Natural killer cell (primary cell): Measurements from ENCODE around the gene PLA2G4A. TPM values are rescaled to one million over a fixed set of nuclear protein-coding genes. Genes with fewer than 3 reads are reported as not detected.

Experiments used
- ATAC-seq, 3 donors: fragments of 150-1000 bp in 2 of 3; fragments of 200-7000 bp in 1 of 3; cut with Tn5 transposase; 1 replicate in 1 of 3; 2 replicates in 2 of 3; pipeline ENCODE4 v1.10.0; 2021; ENCODE audit warnings: mild to moderate bottlenecking in 2 of 3, moderate library complexity in 2 of 3
- DNase-seq, 2 donors: peaks; one replicate each; pipeline versions ENCODE4 v3.0.0 to v3.0.0-alpha.2; 2013 to 2021; ENCODE audit warnings: mixed read lengths in 1 of 2
- H3K27ac ChIP-seq: one replicate; pipeline ENCODE4 v1.5.1; 2013; ENCODE audit warnings: mild to moderate bottlenecking, low read length
- H3K27me3 ChIP-seq: one replicate; pipeline ENCODE4 v1.6.1; 2013; ENCODE audit warnings: low read length; ENCODE audit not compliant: control insufficient read depth, insufficient read depth
- H3K36me3 ChIP-seq: one replicate; pipeline ENCODE4 v1.6.1; 2013; ENCODE audit warnings: low read length; ENCODE audit not compliant: control insufficient read depth, insufficient read depth
- H3K4me1 ChIP-seq: one replicate; pipeline ENCODE4 v1.6.1; 2013; ENCODE audit warnings: low read length; ENCODE audit not compliant: control insufficient read depth, insufficient read depth
- H3K4me3 ChIP-seq: one replicate; pipeline ENCODE4 v1.5.1; 2013; ENCODE audit warnings: low read length
- H3K9me3 ChIP-seq: one replicate; pipeline ENCODE4 v1.6.1; 2013; ENCODE audit warnings: low read length; ENCODE audit not compliant: control insufficient read depth, insufficient read depth
- H3K27ac Mint-ChIP-seq, 2 donors: one replicate each; pipeline ENCODE4 v1.8.0; 2022; ENCODE audit warnings: mild to moderate bottlenecking in 2 of 2, mixed read lengths in 2 of 2, moderate library complexity in 1 of 2
- H3K27me3 Mint-ChIP-seq, 2 donors: one replicate each; pipeline ENCODE4 v1.8.0; 2022; ENCODE audit warnings: low read depth in 2 of 2, mixed read lengths in 2 of 2
- H3K36me3 Mint-ChIP-seq: one replicate; pipeline ENCODE4 v1.8.0; 2022; ENCODE audit warnings: mixed read lengths
- H3K4me1 Mint-ChIP-seq, 2 donors: one replicate each; pipeline ENCODE4 v1.8.0; 2022; ENCODE audit warnings: mixed read lengths in 2 of 2
- H3K4me3 Mint-ChIP-seq: one replicate; pipeline ENCODE4 v1.8.0; 2022; ENCODE audit warnings: mild to moderate bottlenecking, moderate library complexity, mixed read lengths
- H3K9me3 Mint-ChIP-seq, 2 donors: one replicate each; pipeline ENCODE4 v1.8.0; 2022; ENCODE audit warnings: mixed read lengths in 2 of 2
- CTCF ChIP-seq: fragments of 200-600 bp; IDR thresholded peaks from one replicate; pipeline ENCODE4 v1.8.0; 2022; ENCODE audit warnings: antibody characterized with exemption
- WGBS: methylation state at CpG from one replicate; pipeline ENCODE4 v1.1.7; 2013; ENCODE audit warnings: missing lambda C conversion rate; ENCODE audit not compliant: insufficient coverage; 5-methylcytosine and 5-hydroxymethylcytosine counted together
- intact Hi-C: fragments of 100-400 bp; cut with micrococcal nuclease; formaldehyde crosslinking; loops from one replicate; pipeline ENCODE4 v1.14.2; 2022
- total RNA-seq, 4 donors: library from RNA; stranded (reverse); fragments of 120-200 nt in 1 of 4; gene quantifications; one replicate each; pipeline versions ENCODE4 v1.2.3 to v1.2.4, GENCODE V29; 2013 to 2022

PLA2G4A gene
- total RNA-seq, 3 donors from 2014 or later (not counting 1 experiment from before 2014, with no cell fraction given), result 0.33 to 1.3 (median 0.45) TPM

GRCh38 chr1:186985889-186986491 is 157.2 kb downstream of the PLA2G4A start:
- DNase-seq, result peak in 1 of 2 donors; percentile 59
- H3K9me3 Mint-ChIP-seq, result no peaks in the 10 kb centered on the region

DNA sequence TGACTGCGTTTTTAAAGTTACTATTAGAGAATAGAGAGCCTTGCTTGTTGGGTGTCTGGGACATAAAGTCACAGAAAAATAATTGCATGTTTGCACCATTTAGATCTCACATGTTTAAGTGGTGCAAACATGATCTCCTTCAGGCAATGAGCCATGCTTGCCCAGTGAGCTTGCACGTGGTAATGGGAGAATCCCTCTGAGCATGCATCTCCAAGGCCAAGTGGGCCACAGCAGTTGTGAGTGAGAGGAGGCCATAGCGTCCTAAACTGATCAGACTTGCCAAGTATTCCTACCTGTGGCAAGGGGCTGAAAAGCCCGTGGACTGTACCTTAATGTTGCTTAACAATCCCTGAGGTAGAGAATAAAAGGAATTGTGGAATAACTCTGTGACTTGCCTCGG is 158.3 kb downstream of the PLA2G4A start:
- no peaks in the 10 kb centered on the region for H3K27me3 Mint-ChIP-seq
- H3K27ac Mint-ChIP-seq, result no peak overlapping the region
- H3K36me3 Mint-ChIP-seq, result no peaks in the 10 kb centered on the region
- DNase-seq, result no peak
- H3K4me3 ChIP-seq, result no peak overlapping the region
- intact Hi-C loops, result loop anchor here (2.0 to 10.0 kb wide), 2 partner anchors 380 to 682 kb away; no protein-coding TSS in a partner anchor
- H3K4me1 ChIP-seq, result no peaks in the 10 kb centered on the region
- H3K36me3 ChIP-seq, result no peaks in the 10 kb centered on the region
- TF ChIP-seq CTCF, result no peak
- H3K27ac ChIP-seq, result no peak overlapping the region
- no peaks in the 10 kb centered on the region for H3K9me3 Mint-ChIP-seq
- ATAC-seq, result no peak
- no peak overlapping the region for H3K4me3 Mint-ChIP-seq
- no peaks in the 10 kb centered on the region for H3K9me3 ChIP-seq
- H3K27me3 ChIP-seq, result no peaks in the 10 kb centered on the region
- H3K4me1 Mint-ChIP-seq, result peaks cover 12 to 14% of the 10 kb centered on the region in 2 donors
- WGBS, result 78% methylated on average over 5 of the region's 5 CpGs

More at GRCh38 chr1:186985889-186986491, 157.2 kb downstream of the PLA2G4A start:
- peaks cover 12 to 14% of the 10 kb centered on the region in 2 donors for H3K4me1 Mint-ChIP-seq
- ATAC-seq, result peak; percentile 49 to 60 (median 57)
- Histone ChIP-seq H3K4me3 (no peak overlapping the region), H3K27me3 (no peaks in the 10 kb centered on the region), H3K36me3 (no peaks in the 10 kb centered on the region), H3K4me1 (no peaks in the 10 kb centered on the region), H3K27ac (no peak overlapping the region), H3K9me3 (no peaks in the 10 kb centered on the region)
- no peaks in the 10 kb centered on the region for H3K27me3 Mint-ChIP-seq
- peak; percentile 58 for TF ChIP-seq CTCF
- intact Hi-C loops, result loop anchor here (1.0 to 10.0 kb wide), 4 partner anchors 379 to 681 kb away; no protein-coding TSS in a partner anchor
- no peak overlapping the region for H3K4me3 Mint-ChIP-seq
- no peak overlapping the region for H3K27ac Mint-ChIP-seq
- WGBS, result 30% methylated on average over 2 of the region's 2 CpGs
- H3K36me3 Mint-ChIP-seq, result no peaks in the 10 kb centered on the region

DNA sequence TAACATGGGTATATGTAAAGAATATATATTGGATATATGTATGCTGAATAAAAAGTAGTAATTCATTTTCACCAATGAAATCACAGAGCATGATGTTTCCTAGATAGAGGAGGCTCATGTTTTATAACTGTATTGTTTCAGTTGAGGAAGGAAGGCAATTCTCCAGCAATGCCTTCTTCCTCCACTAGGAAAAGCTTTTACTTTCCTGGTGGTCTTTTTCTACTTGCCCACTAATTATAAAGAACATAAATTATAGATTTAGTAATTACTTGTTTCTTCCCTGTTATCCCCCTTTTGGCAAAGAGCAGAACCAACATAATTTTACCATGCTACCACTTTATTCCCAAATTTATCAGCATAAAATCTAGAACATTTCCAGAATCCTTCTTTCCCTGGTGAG is 159.0 kb downstream of the PLA2G4A start:
- Mint-ChIP-seq H3K27me3 (no peaks in the 10 kb centered on the region), H3K36me3 (no peaks in the 10 kb centered on the region), H3K27ac (no peak overlapping the region), H3K4me1 (peaks cover 8 to 12% of the 10 kb centered on the region in 2 donors), H3K4me3 (no peak overlapping the region), H3K9me3 (no peaks in the 10 kb centered on the region)
- ATAC-seq (no peak), DNase-seq (no peak)
- no peaks in the 10 kb centered on the region for H3K9me3 ChIP-seq
- intact Hi-C loops, result loop anchor here (2.0 to 10.0 kb wide), 2 partner anchors 381 to 683 kb away; no protein-coding TSS in a partner anchor
- no peaks in the 10 kb centered on the region for H3K36me3 ChIP-seq
- no peaks in the 10 kb centered on the region for H3K4me1 ChIP-seq
- no peaks in the 10 kb centered on the region for H3K27me3 ChIP-seq
- H3K4me3 ChIP-seq, result no peak overlapping the region
- no peak for TF ChIP-seq CTCF
- no peak overlapping the region for H3K27ac ChIP-seq

DNA sequence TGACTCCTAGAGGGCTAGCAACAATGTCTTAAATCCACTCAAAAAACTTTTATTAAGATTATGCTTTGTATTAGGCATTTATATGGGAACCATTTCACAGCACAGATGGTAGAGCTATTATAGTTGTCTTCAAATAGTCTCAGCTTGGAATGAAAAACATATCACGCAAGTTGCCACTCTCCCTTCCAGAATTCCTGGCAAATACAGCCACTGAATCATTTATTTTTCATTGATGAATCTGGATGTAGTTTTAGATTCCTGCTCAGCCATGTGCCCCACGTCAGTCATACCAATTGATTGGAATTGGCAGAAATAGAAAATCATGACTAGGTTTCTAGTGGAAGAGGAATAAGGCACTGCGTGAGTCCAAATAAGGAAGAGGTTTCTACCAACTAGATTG is 165.2 kb downstream of the PLA2G4A start:
- 53% methylated on average over 2 of the region's 3 CpGs for WGBS
- Mint-ChIP-seq H3K27me3 (no peaks in the 10 kb centered on the region), H3K9me3 (no peaks in the 10 kb centered on the region), H3K4me1 (no peaks in the 10 kb centered on the region), H3K36me3 (no peaks in the 10 kb centered on the region), H3K27ac (no peak overlapping the region), H3K4me3 (no peak overlapping the region)
- TF ChIP-seq CTCF, result no peak
- intact Hi-C loops, result no loop called here
- Histone ChIP-seq H3K4me3 (no peak overlapping the region), H3K27me3 (no peaks in the 10 kb centered on the region), H3K4me1 (no peaks in the 10 kb centered on the region), H3K27ac (no peak overlapping the region), H3K9me3 (no peaks in the 10 kb centered on the region), H3K36me3 (no peaks in the 10 kb centered on the region)
- ATAC-seq, result no peak
- DNase-seq, result no peak
